Measurements from ENCODE around the gene ANTXR2. TPM values are rescaled to one million over a fixed set of nuclear protein-coding genes. Genes with fewer than 3 reads are reported as not detected.

Gene ANTXR2
- polyA plus RNA-seq, 1 experiment: 105 TPM

GRCh38 chr4:80026100-80026499 lies 46.9 kb downstream of the ANTXR2 start:
- H3K9me3 ChIP-seq (ENCODE audit: control insufficient read depth, insufficient read depth, low read length): no peaks in the 10 kb centered on the region
- ChIA-PET CTCF (no interaction called here), POLR2A (no interaction called here)
- H3K27ac ChIP-seq (ENCODE audit: low read depth, low read length): no peak overlapping the region
- no peaks in the 10 kb centered on the region for H3K27me3 ChIP-seq (ENCODE audit: control insufficient read depth, insufficient read depth, low read length)
- TF ChIP-seq, protein P1, sequence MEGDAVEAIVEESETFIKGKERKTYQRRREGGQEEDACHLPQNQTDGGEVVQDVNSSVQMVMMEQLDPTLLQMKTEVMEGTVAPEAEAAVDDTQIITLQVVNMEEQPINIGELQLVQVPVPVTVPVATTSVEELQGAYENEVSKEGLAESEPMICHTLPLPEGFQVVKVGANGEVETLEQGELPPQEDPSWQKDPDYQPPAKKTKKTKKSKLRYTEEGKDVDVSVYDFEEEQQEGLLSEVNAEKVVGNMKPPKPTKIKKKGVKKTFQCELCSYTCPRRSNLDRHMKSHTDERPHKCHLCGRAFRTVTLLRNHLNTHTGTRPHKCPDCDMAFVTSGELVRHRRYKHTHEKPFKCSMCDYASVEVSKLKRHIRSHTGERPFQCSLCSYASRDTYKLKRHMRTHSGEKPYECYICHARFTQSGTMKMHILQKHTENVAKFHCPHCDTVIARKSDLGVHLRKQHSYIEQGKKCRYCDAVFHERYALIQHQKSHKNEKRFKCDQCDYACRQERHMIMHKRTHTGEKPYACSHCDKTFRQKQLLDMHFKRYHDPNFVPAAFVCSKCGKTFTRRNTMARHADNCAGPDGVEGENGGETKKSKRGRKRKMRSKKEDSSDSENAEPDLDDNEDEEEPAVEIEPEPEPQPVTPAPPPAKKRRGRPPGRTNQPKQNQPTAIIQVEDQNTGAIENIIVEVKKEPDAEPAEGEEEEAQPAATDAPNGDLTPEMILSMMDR (IDR thresholded peaks at IDR 0.05; ENCODE audit: low read depth, low read length): no peak; the same call in 1 of the 2 replicates
- DNase-seq (ENCODE audit: low read depth, low spot score): no peak
- no peak overlapping the region for H3K4me3 ChIP-seq (ENCODE audit: low read depth, low read length)

DNA sequence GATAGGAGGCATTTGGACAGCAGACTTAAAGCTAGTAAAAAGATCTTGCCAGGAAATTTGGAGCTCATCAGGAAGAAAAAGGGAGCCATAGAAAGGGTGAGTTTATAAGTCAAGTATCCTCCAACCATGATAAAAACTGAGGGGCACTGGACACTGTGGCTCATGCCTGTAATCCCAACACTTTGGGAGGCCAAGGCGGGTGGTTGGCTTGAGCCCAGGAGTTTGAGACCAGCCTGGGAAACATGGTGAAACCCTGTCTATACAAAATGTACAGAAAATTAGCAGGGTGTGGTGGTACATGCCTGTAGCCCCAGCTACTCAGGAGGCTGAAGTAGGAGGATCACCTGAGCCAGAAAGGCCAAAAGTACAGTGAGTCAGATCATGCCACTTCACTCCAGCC lies 48.7 kb downstream of the ANTXR2 start:
- no peak for DNase-seq (ENCODE audit: low read depth, low spot score)
- TF ChIP-seq, protein P1 (IDR thresholded peaks at IDR 0.05; ENCODE audit: low read depth, low read length): no peak
- Histone ChIP-seq H3K27me3 (ENCODE audit: control insufficient read depth, insufficient read depth, low read length) (no peaks in the 10 kb centered on the region), H3K9me3 (ENCODE audit: control insufficient read depth, insufficient read depth, low read length) (no peaks in the 10 kb centered on the region), H3K27ac (ENCODE audit: low read depth, low read length) (no peak overlapping the region), H3K4me3 (ENCODE audit: low read depth, low read length) (no peak overlapping the region)
- CTCF ChIA-PET: no interaction called here
- POLR2A ChIA-PET: no interaction called here

DNA sequence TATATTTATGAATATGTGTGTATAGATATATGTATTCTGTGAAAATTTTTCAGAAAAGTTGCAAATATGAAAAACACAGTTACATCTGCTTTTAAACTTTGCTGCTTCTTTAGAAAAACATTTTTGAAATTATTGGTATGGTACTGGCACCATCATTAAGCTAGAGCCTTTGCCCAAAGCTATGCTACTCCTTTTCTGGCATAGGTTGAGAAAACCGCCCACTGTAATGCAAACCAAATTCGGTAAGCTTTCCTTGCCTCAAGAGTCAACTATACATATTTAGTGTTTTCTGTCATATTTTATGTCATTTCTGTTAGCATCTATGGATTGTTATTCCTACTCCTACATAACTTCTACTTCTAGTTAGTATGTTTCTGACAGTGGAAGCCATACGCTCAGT lies 50.7 kb downstream of the ANTXR2 start:
- ChIA-PET CTCF (no interaction called here), POLR2A (no interaction called here)
- no peak for DNase-seq (ENCODE audit: low read depth, low spot score)
- Histone ChIP-seq H3K4me3 (ENCODE audit: low read depth, low read length) (no peak overlapping the region), H3K27ac (ENCODE audit: low read depth, low read length) (no peak overlapping the region), H3K9me3 (ENCODE audit: control insufficient read depth, insufficient read depth, low read length) (no peaks in the 10 kb centered on the region), H3K27me3 (ENCODE audit: control insufficient read depth, insufficient read depth, low read length) (no peaks in the 10 kb centered on the region)
- TF ChIP-seq, protein P1 (IDR thresholded peaks at IDR 0.05; ENCODE audit: low read depth, low read length): no peak

DNA sequence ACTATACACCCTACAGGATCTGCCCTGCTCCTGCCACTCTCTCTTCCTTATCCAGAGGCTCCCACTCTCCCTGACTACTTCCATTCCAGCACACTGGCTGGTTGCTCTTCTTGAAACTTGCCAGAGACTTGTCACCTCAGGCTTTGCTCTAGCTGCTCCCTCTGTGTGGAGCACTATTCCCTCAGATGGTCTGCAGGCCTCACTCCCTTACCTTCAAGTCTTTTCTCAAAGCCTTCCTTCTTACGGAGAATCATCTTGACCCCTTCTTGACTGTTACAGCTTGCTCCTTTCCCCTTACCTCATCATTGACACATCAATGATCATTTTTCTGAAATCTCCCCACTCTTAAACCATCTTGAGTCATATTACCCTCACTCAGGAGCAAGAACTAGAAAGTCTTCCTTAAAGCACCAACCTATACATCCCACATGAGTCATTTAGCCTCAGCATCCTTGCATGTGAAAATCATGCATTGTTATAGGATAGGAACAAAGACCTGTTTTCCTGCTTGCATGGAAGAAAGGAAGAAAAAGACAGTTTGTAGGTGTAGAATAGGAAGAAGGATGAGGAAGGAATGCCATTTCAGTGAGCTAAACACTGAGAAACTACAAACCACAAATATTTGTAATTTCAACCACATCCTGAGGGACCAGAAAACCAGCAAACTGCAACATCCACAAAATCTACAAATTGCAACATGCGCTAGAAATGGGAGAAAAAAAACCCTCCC lies 55.7 kb downstream of the ANTXR2 start:
- CTCF ChIA-PET: interaction anchor here (1.2 kb wide), 1 partner anchor 185 kb away, joined by 3 read pairs; no protein-coding TSS in a partner anchor
- TF ChIP-seq, protein P1 (IDR thresholded peaks at IDR 0.05; ENCODE audit: low read depth, low read length): no peak
- Histone ChIP-seq H3K27me3 (ENCODE audit: control insufficient read depth, insufficient read depth, low read length) (no peaks in the 10 kb centered on the region), H3K4me3 (ENCODE audit: low read depth, low read length) (no peak overlapping the region), H3K9me3 (ENCODE audit: control insufficient read depth, insufficient read depth, low read length) (no peaks in the 10 kb centered on the region), H3K27ac (ENCODE audit: low read depth, low read length) (peak overlapping the region; percentile 97)
- DNase-seq (ENCODE audit: low read depth, low spot score): peak; percentile 64
- POLR2A ChIA-PET: interaction anchor here (1.2 to 1.5 kb wide), 2 partner anchors 19 to 167 kb away, joined by 4 to 5 read pairs; no protein-coding TSS in a partner anchor

DNA sequence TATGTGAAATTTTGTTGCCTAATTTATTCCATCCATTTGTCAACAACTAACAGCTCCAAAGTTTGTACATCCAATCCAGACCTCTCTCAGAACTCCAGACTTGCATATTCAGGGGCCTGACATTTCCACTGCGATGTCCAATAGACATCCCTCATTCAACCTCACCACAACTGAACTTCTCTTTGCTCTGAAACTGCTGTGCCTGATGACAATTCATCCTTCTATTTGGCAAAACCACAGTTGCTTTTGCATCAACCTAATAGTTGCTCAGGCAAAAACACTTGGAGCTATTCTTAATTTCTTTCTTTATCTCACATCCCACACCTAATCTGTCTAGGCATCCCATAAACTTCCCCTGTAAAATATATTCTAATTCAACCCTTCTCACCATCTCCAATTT lies 56.5 kb downstream of the ANTXR2 start:
- peak overlapping the region; percentile 97 for H3K27ac ChIP-seq (ENCODE audit: low read depth, low read length)
- H3K4me3 ChIP-seq (ENCODE audit: low read depth, low read length): no peak overlapping the region
- H3K9me3 ChIP-seq (ENCODE audit: control insufficient read depth, insufficient read depth, low read length): no peaks in the 10 kb centered on the region
- TF ChIP-seq, protein P1 (IDR thresholded peaks at IDR 0.05; ENCODE audit: low read depth, low read length): no peak
- CTCF ChIA-PET: interaction anchor here (0.5 to 0.6 kb wide), 2 partner anchors 109 to 186 kb away, joined by 4 read pairs; no protein-coding TSS in a partner anchor
- POLR2A ChIA-PET: no interaction called here
- DNase-seq (ENCODE audit: low read depth, low spot score): no peak
- H3K27me3 ChIP-seq (ENCODE audit: control insufficient read depth, insufficient read depth, low read length): no peaks in the 10 kb centered on the region
